ENCODE results near the gene ZNF148.

- TF ChIP-seq CTCF (IDR thresholded peaks at IDR 0.05) (no peak), POLR2A (IDR thresholded peaks at IDR 0.05) (no peak)
These were observed 118.5 kb downstream of the ZNF148 start for GRCh38 chr3:125256675-125257074.
